H9 (cell line): ENCODE measurements around the gene NKAPD1. TPM values are rescaled to one million over a fixed set of nuclear protein-coding genes. Genes with fewer than 3 reads are reported as not detected.
"Not testable (repeated sequence)": the region's sequence is repeated elsewhere in the genome, so short reads cannot be mapped to it uniquely, and the experiment has no call there.

Experiments
- DNase-seq: peaks from one replicate; pipeline ENCODE4 v3.0.0-alpha.2; 2017
- H2AFZ ChIP-seq: one replicate; pipeline ENCODE4 v1.6.1; 2013; ENCODE audit warnings: mild to moderate bottlenecking, low read length, control low read depth, moderate library complexity
- H2AK5ac ChIP-seq: 2 replicates; pipeline ENCODE4 v1.6.1; 2013; ENCODE audit warnings: low read length, control low read depth, mixed read lengths; ENCODE audit not compliant: insufficient read length
- H2BK120ac ChIP-seq: one replicate; pipeline ENCODE4 v1.6.1; 2013; ENCODE audit warnings: low read depth, mild to moderate bottlenecking, low read length, control low read depth, inconsistent platforms; ENCODE audit not compliant: poor library complexity, severe bottlenecking
- H2BK12ac ChIP-seq: 2 replicates; pipeline ENCODE4 v1.6.1; 2013; ENCODE audit warnings: low read length, control low read depth, mixed read lengths, low read depth; ENCODE audit not compliant: insufficient read length
- H2BK15ac ChIP-seq: 2 replicates; pipeline ENCODE4 v1.6.1; 2013; ENCODE audit warnings: low read depth, low read length, control low read depth
- H2BK20ac ChIP-seq: one replicate; pipeline ENCODE4 v1.6.1; 2013; ENCODE audit warnings: low read depth, mild to moderate bottlenecking, low read length, control low read depth, inconsistent platforms; ENCODE audit not compliant: poor library complexity, severe bottlenecking
- H2BK5ac ChIP-seq: 2 replicates; pipeline ENCODE4 v1.6.1; 2013; ENCODE audit warnings: low read length, control low read depth, mixed read lengths; ENCODE audit not compliant: insufficient read length
- H3K14ac ChIP-seq: 2 replicates; pipeline ENCODE4 v1.6.1; 2013; ENCODE audit warnings: low read length, control low read depth; ENCODE audit not compliant: insufficient read depth
- H3K18ac ChIP-seq: 2 replicates; pipeline ENCODE4 v1.6.1; 2013; ENCODE audit warnings: low read depth, mild to moderate bottlenecking, mixed read lengths, low read length, control low read depth; ENCODE audit not compliant: insufficient read length
- H3K23ac ChIP-seq: 2 replicates; pipeline ENCODE4 v1.6.1; 2013; ENCODE audit warnings: low read length, control low read depth, mixed read lengths, low read depth; ENCODE audit not compliant: insufficient read length
- H3K23me2 ChIP-seq: 2 replicates; pipeline ENCODE4 v1.6.1; 2013; ENCODE audit warnings: low read depth, mild to moderate bottlenecking, mixed read lengths, low read length, control low read depth; ENCODE audit not compliant: insufficient read length, poor library complexity, severe bottlenecking
- H3K27ac ChIP-seq: 2 replicates; pipeline ENCODE4 v1.5.1; 2013; ENCODE audit warnings: low read length, control low read depth, mixed read lengths, low read depth; ENCODE audit not compliant: insufficient read length
- H3K27me3 ChIP-seq: 2 replicates; pipeline ENCODE4 v1.6.1; 2013; ENCODE audit warnings: low read length, control low read depth, inconsistent platforms; ENCODE audit not compliant: insufficient read depth
- H3K4ac ChIP-seq: 2 replicates; pipeline ENCODE4 v1.6.1; 2013; ENCODE audit warnings: low read depth, mild to moderate bottlenecking, control low read depth, inconsistent platforms, low read length, moderate library complexity
- H3K4me1 ChIP-seq: 2 replicates; pipeline ENCODE4 v1.6.1; 2013; ENCODE audit warnings: low read length, control low read depth, inconsistent platforms; ENCODE audit not compliant: insufficient read depth
- H3K4me2 ChIP-seq: 2 replicates; pipeline ENCODE4 v1.6.1; 2013; ENCODE audit warnings: low read length, control low read depth, mixed read lengths; ENCODE audit not compliant: insufficient read length, insufficient read depth
- H3K56ac ChIP-seq: 2 replicates; pipeline ENCODE4 v1.6.1; 2013; ENCODE audit warnings: low read depth, mild to moderate bottlenecking, mixed read lengths, low read length, control low read depth; ENCODE audit not compliant: insufficient read length
- H3K79me1 ChIP-seq: 2 replicates; pipeline ENCODE4 v1.6.1; 2013; ENCODE audit warnings: low read depth, mild to moderate bottlenecking, moderate library complexity, low read length, control low read depth, inconsistent platforms; ENCODE audit not compliant: insufficient read depth, poor library complexity, severe bottlenecking
- H3K79me2 ChIP-seq: 2 replicates; pipeline ENCODE4 v1.6.1; 2013; ENCODE audit warnings: low read length, control low read depth, inconsistent platforms; ENCODE audit not compliant: insufficient read depth
- H3K9ac ChIP-seq: 2 replicates; pipeline ENCODE4 v1.6.1; 2013; ENCODE audit warnings: low read length, control low read depth, mixed read lengths; ENCODE audit not compliant: insufficient read length; ENCODE audit errors: extremely low read depth
- H3K9me3 ChIP-seq: one replicate; pipeline ENCODE4 v1.6.1; 2013; ENCODE audit warnings: low read depth, low read length, inconsistent platforms; ENCODE audit not compliant: control insufficient read depth
- H3T11ph ChIP-seq: one replicate; pipeline ENCODE4 v1.6.1; 2013; ENCODE audit warnings: mild to moderate bottlenecking, low read length, control low read depth, inconsistent platforms
- H4K20me1 ChIP-seq: one replicate; pipeline ENCODE4 v1.6.1; 2013; ENCODE audit not compliant: control insufficient read depth, insufficient read length, insufficient read depth
- H4K5ac ChIP-seq: 2 replicates; pipeline ENCODE4 v1.6.1; 2013; ENCODE audit warnings: low read depth, mild to moderate bottlenecking, mixed read lengths, low read length, control low read depth; ENCODE audit not compliant: insufficient read length
- H4K8ac ChIP-seq: replicated peaks from 2 replicates; pipeline ENCODE4 v1.6.1; 2013; ENCODE audit warnings: low read length, control low read depth, mixed read lengths, low read depth; ENCODE audit not compliant: insufficient read length
- H4K91ac ChIP-seq: 2 replicates; pipeline ENCODE4 v1.6.1; 2013; ENCODE audit warnings: low read depth, mild to moderate bottlenecking, moderate library complexity, mixed read lengths, low read length, control low read depth; ENCODE audit not compliant: insufficient read length
- H3K27ac Mint-ChIP-seq, 3 experiments: 2 replicates in 2 of 3; 3 replicates in 1 of 3; pipeline ENCODE4 v1.8.0; 2020 to 2021; ENCODE audit warnings: mixed read lengths in 3 of 3, mild to moderate bottlenecking in 1 of 3, moderate library complexity in 1 of 3
- H3K27me3 Mint-ChIP-seq: 2 replicates; pipeline ENCODE4 v1.8.0; 2021; ENCODE audit warnings: low read depth, mild to moderate bottlenecking, moderate library complexity, mixed read lengths
- H3K36me3 Mint-ChIP-seq, 3 experiments: 2 replicates in 2 of 3; 3 replicates in 1 of 3; pipeline ENCODE4 v1.8.0; 2020 to 2021; ENCODE audit warnings: low read depth in 3 of 3, mixed read lengths in 3 of 3; ENCODE audit not compliant: insufficient read depth in 1 of 3
- H3K4me1 Mint-ChIP-seq, 2 experiments: 2 replicates each; pipeline ENCODE4 v1.8.0; 2020; ENCODE audit warnings: mixed read lengths in 2 of 2
- H3K4me3 Mint-ChIP-seq, 2 experiments: 2 replicates in 1 of 2; 3 replicates in 1 of 2; pipeline ENCODE4 v1.8.0; 2020 to 2021; ENCODE audit warnings: mild to moderate bottlenecking in 2 of 2, mixed read lengths in 2 of 2, moderate library complexity in 1 of 2
- H3K9me3 Mint-ChIP-seq, 2 experiments: 2 replicates in 1 of 2; 3 replicates in 1 of 2; pipeline ENCODE4 v1.8.0; 2020; ENCODE audit warnings: mild to moderate bottlenecking in 2 of 2, mixed read lengths in 2 of 2, moderate library complexity in 1 of 2
- WGBS: extraction: QIAGEN DNeasy Blood & Tissue Kit; methylation state at CpG from one replicate; pipeline ENCODE4 v1.1.7; 2013; ENCODE audit warnings: missing lambda C conversion rate, low lambda C conversion rate, mixed read lengths; ENCODE audit not compliant: insufficient read length; ENCODE audit errors: extremely low coverage; 5-methylcytosine and 5-hydroxymethylcytosine counted together
- total RNA-seq: library from RNA; stranded (reverse); gene quantifications from 2 replicates; pipeline ENCODE4 v1.2.1, GENCODE V29; 2021
- TF ChIP-seq, protein P1 (sequence below): fragments of 200-600 bp; sonication (generic); conservative IDR thresholded peaks from 3 replicates; pipeline ENCODE4 v1.8.0; 2021; ENCODE audit warnings: antibody characterized with exemption, mild to moderate bottlenecking

Gene NKAPD1
- total RNA-seq, 1 experiment from 2014 or later = 25.9 TPM

DNA sequence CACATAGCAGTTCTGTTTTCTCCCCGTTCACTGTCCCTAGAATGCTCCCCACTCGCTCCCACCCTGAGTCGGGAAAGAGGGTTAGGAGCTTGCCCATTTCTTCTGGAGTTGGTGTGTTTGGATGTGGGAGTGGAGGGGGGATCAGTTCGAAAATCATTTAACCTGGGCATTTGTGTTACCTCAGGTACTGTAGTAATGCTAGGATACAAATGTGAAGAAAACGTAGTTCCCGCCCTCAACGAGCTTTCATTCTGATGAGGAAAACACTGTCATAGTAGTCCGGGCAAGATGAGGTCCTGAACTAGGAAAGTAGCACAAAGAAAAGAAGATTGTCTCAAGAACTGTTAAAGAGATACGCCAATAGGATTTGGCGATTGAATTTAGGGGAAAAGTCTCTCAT is 13.1 kb downstream of the NKAPD1 start:
- H3K4me3 Mint-ChIP-seq = peak overlapping the region; percentile 100
- H3K27ac Mint-ChIP-seq = peak overlapping the region; percentile 95 to 100 (median 100)

GRCh38 chr11:112095302-112095701 is 21.2 kb downstream of the NKAPD1 start:
- H3K56ac ChIP-seq, H2BK15ac ChIP-seq, H3K4me1 ChIP-seq, H3K4me3 Mint-ChIP-seq, H2AFZ ChIP-seq, H2BK20ac ChIP-seq, H3K9me3 ChIP-seq, H3K23ac ChIP-seq, H2BK12ac ChIP-seq, H3K9me3 Mint-ChIP-seq, H3K27me3 Mint-ChIP-seq, H3K18ac ChIP-seq, H3K79me2 ChIP-seq, H4K20me1 ChIP-seq, H3K27me3 ChIP-seq, H3K79me1 ChIP-seq, H3K23me2 ChIP-seq, H2BK120ac ChIP-seq, H4K91ac ChIP-seq, H3K4ac ChIP-seq, H2AK5ac ChIP-seq, H3K4me2 ChIP-seq, H3K27ac ChIP-seq, H3K4me1 Mint-ChIP-seq, H3K14ac ChIP-seq, H4K5ac ChIP-seq, H4K8ac ChIP-seq, H3T11ph ChIP-seq, DNase-seq, H2BK5ac ChIP-seq, H3K9ac ChIP-seq, H3K27ac Mint-ChIP-seq: not testable (repeated sequence)
- WGBS = no CpG with 5 or more reads among the region's 2 CpGs
- peaks cover 22 to 41% (median 34%) of the 10 kb centered on the region in 3 experiments; a peak in 6 of 7 replicates for H3K36me3 Mint-ChIP-seq

More for the DNA sequence above, 13.1 kb downstream of the NKAPD1 start:
- no peak overlapping the region for H3K18ac ChIP-seq
- no peak overlapping the region for H3T11ph ChIP-seq
- no peaks in the 10 kb centered on the region for H3K27me3 ChIP-seq
- DNase-seq = no peak
- H2BK15ac ChIP-seq = no peak overlapping the region
- no peak overlapping the region for H4K8ac ChIP-seq
- H3K27me3 Mint-ChIP-seq = peaks cover 2% of the 10 kb centered on the region; the same call in 1 of the 2 replicates
- H3K9me3 ChIP-seq = no peaks in the 10 kb centered on the region
- no peak overlapping the region for H3K27ac ChIP-seq
- H3K14ac ChIP-seq = no peak overlapping the region
- H3K4ac ChIP-seq = no peak overlapping the region
- H2AK5ac ChIP-seq = no peak overlapping the region
- H2BK12ac ChIP-seq = no peak overlapping the region
- peak overlapping the region; percentile 97 for H3K4me2 ChIP-seq
- H3K4me1 Mint-ChIP-seq = peaks cover 16 to 20% of the 10 kb centered on the region in 2 experiments
- no CpG with 5 or more reads among the region's 10 CpGs for WGBS
- no peak overlapping the region for H4K5ac ChIP-seq
- no peak overlapping the region for H3K23ac ChIP-seq
- H3K9ac ChIP-seq = peak overlapping the region; percentile 89
- no peaks in the 10 kb centered on the region for H3K4me1 ChIP-seq
- no peaks in the 10 kb centered on the region for H4K20me1 ChIP-seq
- peaks cover 13% of the 10 kb centered on the region; the same call in 1 of the 2 replicates for H3K79me2 ChIP-seq
- H2BK20ac ChIP-seq = no peak overlapping the region
- TF ChIP-seq, protein P1, sequence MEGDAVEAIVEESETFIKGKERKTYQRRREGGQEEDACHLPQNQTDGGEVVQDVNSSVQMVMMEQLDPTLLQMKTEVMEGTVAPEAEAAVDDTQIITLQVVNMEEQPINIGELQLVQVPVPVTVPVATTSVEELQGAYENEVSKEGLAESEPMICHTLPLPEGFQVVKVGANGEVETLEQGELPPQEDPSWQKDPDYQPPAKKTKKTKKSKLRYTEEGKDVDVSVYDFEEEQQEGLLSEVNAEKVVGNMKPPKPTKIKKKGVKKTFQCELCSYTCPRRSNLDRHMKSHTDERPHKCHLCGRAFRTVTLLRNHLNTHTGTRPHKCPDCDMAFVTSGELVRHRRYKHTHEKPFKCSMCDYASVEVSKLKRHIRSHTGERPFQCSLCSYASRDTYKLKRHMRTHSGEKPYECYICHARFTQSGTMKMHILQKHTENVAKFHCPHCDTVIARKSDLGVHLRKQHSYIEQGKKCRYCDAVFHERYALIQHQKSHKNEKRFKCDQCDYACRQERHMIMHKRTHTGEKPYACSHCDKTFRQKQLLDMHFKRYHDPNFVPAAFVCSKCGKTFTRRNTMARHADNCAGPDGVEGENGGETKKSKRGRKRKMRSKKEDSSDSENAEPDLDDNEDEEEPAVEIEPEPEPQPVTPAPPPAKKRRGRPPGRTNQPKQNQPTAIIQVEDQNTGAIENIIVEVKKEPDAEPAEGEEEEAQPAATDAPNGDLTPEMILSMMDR = no peak
- H3K36me3 Mint-ChIP-seq = peaks cover 31 to 94% (median 74%) of the 10 kb centered on the region in 3 experiments
- H2BK120ac ChIP-seq = no peak overlapping the region
- H4K91ac ChIP-seq = no peak overlapping the region
- H2BK5ac ChIP-seq = no peak overlapping the region
- no peaks in the 10 kb centered on the region for H3K79me1 ChIP-seq
- peaks cover 5% of the 10 kb centered on the region for H3K23me2 ChIP-seq
- H2AFZ ChIP-seq = no peak overlapping the region
- H3K56ac ChIP-seq = no peak overlapping the region
- H3K9me3 Mint-ChIP-seq = peaks cover 0 to 4% of the 10 kb centered on the region in 2 experiments; a peak in 2 of 5 replicates
